Measurements from ENCODE around the gene TRIP12. TPM values are rescaled to one million over a fixed set of nuclear protein-coding genes. Genes with fewer than 3 reads are reported as not detected.

The TRIP12 gene
- polyA plus RNA-seq, 3 donors, result 22.2 to 56.7 (median 44.0) TPM

DNA sequence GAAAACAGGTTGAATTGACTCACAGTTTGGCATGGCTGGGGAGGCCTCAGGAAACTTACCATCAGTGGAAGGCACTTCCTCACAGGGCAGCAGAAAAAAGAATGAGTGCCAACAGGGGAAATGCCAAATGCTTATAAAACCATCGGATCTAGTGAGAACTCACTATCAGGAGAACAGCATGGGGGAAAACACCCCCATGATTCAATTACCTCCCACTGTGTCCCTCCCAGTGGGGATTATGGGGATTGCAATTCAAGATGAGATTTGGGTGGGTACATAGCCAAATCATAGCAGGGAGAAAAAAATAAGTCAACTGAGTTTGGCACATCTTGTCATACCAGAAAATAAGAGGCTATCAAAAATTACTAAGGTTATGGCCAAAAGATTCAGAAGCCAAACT is 96.3 kb downstream of the TRIP12 start:
- no peaks in the 10 kb centered on the region for H3K79me2 ChIP-seq (ENCODE audit: insufficient read depth, low read length)
- H3K9me3 ChIP-seq (replicated peaks in 1 of 2; ENCODE audit: control insufficient read depth in 1 of 2, insufficient read depth in 1 of 2, low read length in 2 of 2), result no peaks in the 10 kb centered on the region
- no CpG with 5 or more reads among the region's 1 CpG for WGBS (ENCODE audit: insufficient coverage)
- H2AFZ ChIP-seq (ENCODE audit: insufficient read depth, low read depth, low read length, poor library complexity, severe bottlenecking), result no peak overlapping the region
- no peak overlapping the region for H3K4me2 ChIP-seq (replicated peaks; ENCODE audit: extremely low read depth, low read length, poor library complexity, severe bottlenecking)
- Mint-ChIP-seq H3K9me3 (peaks cover 0 to 8% (median 0%) of the 10 kb centered on the region in 7 donors), H3K27ac (no peak overlapping the region), H3K36me3 (peaks cover 60 to 75% of the 10 kb centered on the region in 2 donors), H3K4me1 (no peaks in the 10 kb centered on the region), H3K27me3 (ENCODE audit: low read depth in 3 of 3) (no peaks in the 10 kb centered on the region), H3K4me3 (no peak overlapping the region)
- no peak for TF ChIP-seq CTCF (IDR thresholded peaks at IDR 0.05)
- no peak overlapping the region for H3K4me3 ChIP-seq (replicated peaks in 1 of 3; ENCODE audit: low read depth in 2 of 3, low read length in 3 of 3)
- H3K27ac ChIP-seq (ENCODE audit: low read depth in 1 of 2, low read length in 2 of 2), result no peak overlapping the region
- H3K9ac ChIP-seq (ENCODE audit: insufficient read depth, low read length, poor library complexity, severe bottlenecking), result no peak overlapping the region
- peaks cover 86 to 88% of the 10 kb centered on the region in 2 donors for H3K36me3 ChIP-seq (replicated peaks in 1 of 2; ENCODE audit: control insufficient read depth in 1 of 2, insufficient read depth in 2 of 2, low read length in 2 of 2)
- no peaks in the 10 kb centered on the region for H3K4me1 ChIP-seq (ENCODE audit: control insufficient read depth in 1 of 2, insufficient read depth in 2 of 2, low read length in 2 of 2)
- intact Hi-C loops (cut with micrococcal nuclease), result no loop called here
- no peaks in the 10 kb centered on the region for H3K27me3 ChIP-seq (ENCODE audit: control insufficient read depth in 2 of 2, insufficient read depth in 2 of 2, low read length in 2 of 2)
- H4K20me1 ChIP-seq (ENCODE audit: insufficient read depth, low read length), result peaks cover 42% of the 10 kb centered on the region
- no peak for DNase-seq

- no peak overlapping the region for H3K27ac Mint-ChIP-seq
- Histone ChIP-seq H3K27ac (ENCODE audit: low read depth in 1 of 2, low read length in 2 of 2) (no peak overlapping the region), H3K4me1 (ENCODE audit: control insufficient read depth in 1 of 2, insufficient read depth in 2 of 2, low read length in 2 of 2) (no peaks in the 10 kb centered on the region), H3K79me2 (ENCODE audit: insufficient read depth, low read length) (no peaks in the 10 kb centered on the region), H3K9ac (ENCODE audit: insufficient read depth, low read length, poor library complexity, severe bottlenecking) (no peak overlapping the region), H3K36me3 (replicated peaks in 1 of 2; ENCODE audit: control insufficient read depth in 1 of 2, insufficient read depth in 2 of 2, low read length in 2 of 2) (peaks cover 84 to 90% of the 10 kb centered on the region in 2 donors), H3K27me3 (ENCODE audit: control insufficient read depth in 2 of 2, insufficient read depth in 2 of 2, low read length in 2 of 2) (no peaks in the 10 kb centered on the region), H3K4me3 (replicated peaks in 1 of 3; ENCODE audit: low read depth in 2 of 3, low read length in 3 of 3) (no peak overlapping the region), H3K4me2 (replicated peaks; ENCODE audit: extremely low read depth, low read length, poor library complexity, severe bottlenecking) (no peak overlapping the region), H3K9me3 (replicated peaks in 1 of 2; ENCODE audit: control insufficient read depth in 1 of 2, insufficient read depth in 1 of 2, low read length in 2 of 2) (no peaks in the 10 kb centered on the region), H2AFZ (ENCODE audit: insufficient read depth, low read depth, low read length, poor library complexity, severe bottlenecking) (no peak overlapping the region), H4K20me1 (ENCODE audit: insufficient read depth, low read length) (peaks cover 45% of the 10 kb centered on the region)
- no peak overlapping the region for H3K4me3 Mint-ChIP-seq
- H3K36me3 Mint-ChIP-seq, result peaks cover 62 to 71% of the 10 kb centered on the region in 2 donors
- peaks cover 0 to 4% (median 0%) of the 10 kb centered on the region in 7 donors for H3K9me3 Mint-ChIP-seq
- intact Hi-C loops (cut with micrococcal nuclease), result no loop called here
- no peak for TF ChIP-seq CTCF (IDR thresholded peaks at IDR 0.05)
- no peak for DNase-seq
- WGBS (ENCODE audit: insufficient coverage), result no CpG with 5 or more reads among the region's 3 CpGs
- H3K27me3 Mint-ChIP-seq (ENCODE audit: low read depth in 3 of 3), result no peaks in the 10 kb centered on the region
- peaks cover 1% of the 10 kb centered on the region for H3K4me1 Mint-ChIP-seq
Measured at GRCh38 chr2:229821316-229821715, 100.5 kb downstream of the TRIP12 start.
